Neuronal stem cell (in vitro differentiated cells): ENCODE data around the gene SMOC2.

Source experiments
- DNase-seq: peaks from one replicate; pipeline ENCODE4 v3.0.0-alpha.2; 2013; ENCODE audit warnings: low spot score
- H2AFZ ChIP-seq: one replicate; pipeline ENCODE4 v1.6.1; 2013; ENCODE audit warnings: mild to moderate bottlenecking, low read length, inconsistent platforms
- H2AK5ac ChIP-seq: 2 replicates; pipeline ENCODE4 v1.6.1; 2013; ENCODE audit warnings: low read depth, mild to moderate bottlenecking, inconsistent platforms, low read length, moderate library complexity, mixed read lengths
- H2BK120ac ChIP-seq: 2 replicates; pipeline ENCODE4 v1.6.1; 2013; ENCODE audit warnings: low read depth, mild to moderate bottlenecking, inconsistent platforms, low read length, moderate library complexity, mixed read lengths
- H2BK12ac ChIP-seq: one replicate; pipeline ENCODE4 v1.6.1; 2013; ENCODE audit warnings: low read length, inconsistent platforms
- H2BK15ac ChIP-seq: 2 replicates; pipeline ENCODE4 v1.6.1; 2013; ENCODE audit warnings: mild to moderate bottlenecking, low read length, inconsistent platforms, mixed read lengths
- H2BK5ac ChIP-seq: one replicate; pipeline ENCODE4 v1.6.1; 2013; ENCODE audit warnings: inconsistent platforms, mild to moderate bottlenecking, low read length, moderate library complexity
- H3K14ac ChIP-seq: one replicate; pipeline ENCODE4 v1.6.1; 2013; ENCODE audit warnings: low read length, inconsistent platforms
- H3K18ac ChIP-seq: 2 replicates; pipeline ENCODE4 v1.6.1; 2013; ENCODE audit warnings: low read length, inconsistent platforms
- H3K23ac ChIP-seq: 2 replicates; pipeline ENCODE4 v1.6.1; 2013; ENCODE audit warnings: low read depth, mild to moderate bottlenecking, mixed read lengths, low read length, inconsistent platforms; ENCODE audit not compliant: poor library complexity
- H3K27ac ChIP-seq: replicated peaks from 3 replicates; pipeline ENCODE4 v1.5.1; 2013; ENCODE audit warnings: low read length, inconsistent platforms
- H3K27me3 ChIP-seq, 3 experiments: 2 replicates each; pipeline ENCODE4 v1.6.1; 2013; ENCODE audit warnings: low read length in 3 of 3, mild to moderate bottlenecking in 2 of 3, inconsistent platforms in 1 of 3, low read depth in 1 of 3, mixed read lengths in 1 of 3, moderate library complexity in 1 of 3; ENCODE audit not compliant: control insufficient read depth in 3 of 3, insufficient read depth in 3 of 3
- H3K36me3 ChIP-seq, 2 donors: replicated peaks in 1 of 2; 2 replicates each; pipeline ENCODE4 v1.6.1; 2013; ENCODE audit warnings: low read length in 2 of 2; ENCODE audit not compliant: control insufficient read depth in 2 of 2, insufficient read depth in 2 of 2
- H3K4ac ChIP-seq: 2 replicates; pipeline ENCODE4 v1.6.1; 2013; ENCODE audit warnings: inconsistent platforms, mild to moderate bottlenecking, low read length, moderate library complexity
- H3K4me1 ChIP-seq, 2 donors: 1 replicate in 1 of 2; 2 replicates in 1 of 2; pipeline ENCODE4 v1.6.1; 2013; ENCODE audit warnings: low read length in 2 of 2, low read depth in 1 of 2; ENCODE audit not compliant: control insufficient read depth in 2 of 2, insufficient read depth in 1 of 2
- H3K4me2 ChIP-seq: one replicate; pipeline ENCODE4 v1.6.1; 2013; ENCODE audit warnings: mild to moderate bottlenecking, low read length, inconsistent platforms; ENCODE audit not compliant: insufficient read depth, poor library complexity, severe bottlenecking
- H3K4me3 ChIP-seq, 2 donors: 2 replicates each; pipeline ENCODE4 v1.5.1; 2013; ENCODE audit warnings: low read length in 2 of 2, mild to moderate bottlenecking in 2 of 2, inconsistent platforms in 1 of 2, moderate library complexity in 1 of 2
- H3K79me1 ChIP-seq: one replicate; pipeline ENCODE4 v1.6.1; 2013; ENCODE audit warnings: low read depth, mild to moderate bottlenecking, inconsistent platforms, low read length, moderate library complexity
- H3K9ac ChIP-seq: one replicate; pipeline ENCODE4 v1.6.1; 2013; ENCODE audit warnings: mild to moderate bottlenecking, low read depth, low read length, inconsistent platforms; ENCODE audit not compliant: poor library complexity
- H3K9me3 ChIP-seq, 2 donors: replicated peaks in 1 of 2; 2 replicates each; pipeline versions ENCODE3 to v1.6.1; 2013; ENCODE audit warnings: low read length in 2 of 2, mild to moderate bottlenecking in 2 of 2, inconsistent platforms in 1 of 2, low read depth in 1 of 2, mixed read lengths in 1 of 2, moderate library complexity in 1 of 2; ENCODE audit not compliant: control insufficient read depth in 2 of 2, insufficient read depth in 1 of 2
- H4K8ac ChIP-seq: one replicate; pipeline ENCODE4 v1.6.1; 2013; ENCODE audit warnings: low read depth, mild to moderate bottlenecking, inconsistent platforms, low read length, moderate library complexity
- H4K91ac ChIP-seq: one replicate; pipeline ENCODE4 v1.6.1; 2013; ENCODE audit warnings: low read length, low read depth, mild to moderate bottlenecking, inconsistent platforms; ENCODE audit not compliant: poor library complexity
- WGBS, 2 donors: extraction: QIAGEN DNeasy Blood & Tissue Kit; methylation state at CpG; one replicate each; pipeline ENCODE4 v1.1.7; 2013; ENCODE audit warnings: missing lambda C conversion rate in 2 of 2, mixed read lengths in 1 of 2; ENCODE audit not compliant: insufficient read length in 2 of 2, insufficient replicate concordance in 1 of 2; ENCODE audit errors: extremely low coverage in 2 of 2; 5-methylcytosine and 5-hydroxymethylcytosine counted together

Gene SMOC2

DNA sequence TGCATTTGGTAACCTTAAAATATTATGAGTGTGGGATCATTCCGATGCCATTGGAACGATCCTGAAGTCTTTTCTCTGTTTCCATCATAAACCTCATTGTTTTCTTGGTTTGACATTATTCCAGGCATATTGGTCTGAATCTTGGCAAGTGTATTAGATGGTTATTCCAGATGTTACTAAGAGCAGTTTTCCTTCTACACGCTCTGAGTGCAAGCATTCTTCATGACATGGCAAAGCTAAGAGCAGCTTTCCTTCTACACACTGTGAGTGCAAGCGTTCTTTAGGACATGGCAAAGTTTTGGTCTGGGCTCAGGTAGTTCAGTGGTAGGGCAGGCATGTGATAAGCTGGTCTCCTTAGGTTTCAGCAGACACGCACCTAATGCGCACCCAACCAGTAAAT is 53.0 kb downstream of the SMOC2 start:
- H4K8ac ChIP-seq, result no peak overlapping the region
- no peak overlapping the region for H2BK15ac ChIP-seq
- no peak overlapping the region for H2BK12ac ChIP-seq
- H3K36me3 ChIP-seq, result no peaks in the 10 kb centered on the region
- no peak overlapping the region for H3K27ac ChIP-seq
- H2AFZ ChIP-seq, result no peak overlapping the region
- WGBS, 2 donors, result no CpG with 5 or more reads among the region's 6 CpGs
- no peaks in the 10 kb centered on the region for H3K79me1 ChIP-seq
- H3K4me2 ChIP-seq, result no peak overlapping the region
- H2AK5ac ChIP-seq, result no peak overlapping the region
- DNase-seq, result no peak
- no peaks in the 10 kb centered on the region for H3K4me1 ChIP-seq
- H3K4ac ChIP-seq, result no peak overlapping the region
- H3K23ac ChIP-seq, result no peak overlapping the region
- H2BK120ac ChIP-seq, result no peak overlapping the region
- H3K14ac ChIP-seq, result no peak overlapping the region
- H3K9me3 ChIP-seq, result no peaks in the 10 kb centered on the region
- H4K91ac ChIP-seq, result no peak overlapping the region
- H2BK5ac ChIP-seq, result no peak overlapping the region
- no peak overlapping the region for H3K9ac ChIP-seq
- no peak overlapping the region for H3K18ac ChIP-seq
- H3K4me3 ChIP-seq, result no peak overlapping the region
- no peaks in the 10 kb centered on the region for H3K27me3 ChIP-seq

DNA sequence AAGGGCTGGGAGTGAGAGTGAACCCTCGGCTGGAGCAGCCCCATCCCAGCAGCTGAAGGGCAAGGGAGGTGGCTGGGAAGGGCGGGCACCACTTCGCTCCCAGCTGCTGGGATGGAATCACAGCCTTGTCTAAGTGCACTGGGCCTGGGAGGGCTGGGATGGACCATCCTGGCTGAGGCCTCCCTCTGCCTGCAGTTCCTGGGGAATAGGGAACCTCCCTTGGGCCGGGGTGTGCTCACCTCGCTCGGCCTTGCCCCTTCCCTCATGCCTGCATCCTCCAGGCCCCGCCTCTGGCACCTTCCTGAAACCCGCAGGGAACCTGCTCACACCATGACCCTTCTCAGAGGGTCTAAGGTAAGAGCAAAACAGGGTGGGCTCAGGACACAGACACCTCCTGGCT is 53.7 kb downstream of the SMOC2 start:
- DNase-seq, result no peak
- no peak overlapping the region for H3K23ac ChIP-seq
- no peak overlapping the region for H4K91ac ChIP-seq
- no peak overlapping the region for H3K27ac ChIP-seq
- H2BK12ac ChIP-seq, result no peak overlapping the region
- no CpG with 5 or more reads among the region's 8 CpGs for whole genome bisulfite sequencing, 2 donors
- no peaks in the 10 kb centered on the region for H3K27me3 ChIP-seq
- H3K9me3 ChIP-seq, result no peaks in the 10 kb centered on the region
- H2AFZ ChIP-seq, result no peak overlapping the region
- H2AK5ac ChIP-seq, result peak overlapping the region; percentile 47
- H3K14ac ChIP-seq, result no peak overlapping the region
- H2BK15ac ChIP-seq, result no peak overlapping the region
- no peak overlapping the region for H3K4me3 ChIP-seq
- no peak overlapping the region for H3K9ac ChIP-seq
- H3K4ac ChIP-seq, result peak overlapping the region; percentile 17
- H3K18ac ChIP-seq, result no peak overlapping the region
- H3K4me1 ChIP-seq, result no peaks in the 10 kb centered on the region
- H2BK120ac ChIP-seq, result no peak overlapping the region
- H4K8ac ChIP-seq, result no peak overlapping the region
- no peaks in the 10 kb centered on the region for H3K36me3 ChIP-seq
- no peak overlapping the region for H3K4me2 ChIP-seq
- no peak overlapping the region for H2BK5ac ChIP-seq
- H3K79me1 ChIP-seq, result no peaks in the 10 kb centered on the region

- Histone ChIP-seq H2BK12ac (no peak overlapping the region), H4K91ac (no peak overlapping the region), H3K36me3 (no peaks in the 10 kb centered on the region), H3K9me3 (no peaks in the 10 kb centered on the region), H2BK5ac (no peak overlapping the region), H3K4me3 (no peak overlapping the region), H3K18ac (no peak overlapping the region), H3K4me1 (no peaks in the 10 kb centered on the region), H3K27ac (no peak overlapping the region), H2BK15ac (no peak overlapping the region), H3K14ac (no peak overlapping the region), H3K4ac (no peak overlapping the region), H3K27me3 (no peaks in the 10 kb centered on the region), H3K79me1 (no peaks in the 10 kb centered on the region), H2AFZ (no peak overlapping the region), H3K9ac (no peak overlapping the region), H2AK5ac (no peak overlapping the region), H4K8ac (no peak overlapping the region), H3K23ac (no peak overlapping the region), H3K4me2 (no peak overlapping the region), H2BK120ac (no peak overlapping the region)
- no peak for DNase-seq
- WGBS, 2 donors, result no CpG with 5 or more reads among the region's 13 CpGs
Observed at GRCh38 chr6:168495133-168495532, 54.1 kb downstream of the SMOC2 start.

GRCh38 chr6:168495636-168496035 is 54.7 kb downstream of the SMOC2 start:
- Histone ChIP-seq H2AK5ac (no peak overlapping the region), H2BK120ac (no peak overlapping the region), H3K4me3 (no peak overlapping the region), H3K4me1 (no peaks in the 10 kb centered on the region), H3K18ac (no peak overlapping the region), H3K27me3 (no peaks in the 10 kb centered on the region), H3K9ac (no peak overlapping the region), H3K79me1 (no peaks in the 10 kb centered on the region), H2BK12ac (no peak overlapping the region), H3K4me2 (no peak overlapping the region), H3K27ac (no peak overlapping the region), H3K23ac (no peak overlapping the region), H4K91ac (no peak overlapping the region), H4K8ac (no peak overlapping the region), H3K9me3 (no peaks in the 10 kb centered on the region), H3K4ac (peak overlapping the region; percentile 13), H2AFZ (no peak overlapping the region), H2BK5ac (no peak overlapping the region), H3K14ac (no peak overlapping the region), H3K36me3 (no peaks in the 10 kb centered on the region), H2BK15ac (no peak overlapping the region)
- no CpG with 5 or more reads among the region's 16 CpGs for WGBS, 2 donors
- DNase-seq, result no peak
